ENCODE measurements around the gene TMEM47.

- TF ChIP-seq RBM34 (IDR thresholded peaks at IDR 0.05; ENCODE audit: borderline replicate concordance, insufficient read depth, low read length) (no peak), TAF1 (IDR thresholded peaks at IDR 0.05; ENCODE audit: control insufficient read depth, extremely low read depth, insufficient read depth, low read length, severe bottlenecking) (no peak), PHB2 (IDR thresholded peaks at IDR 0.05; ENCODE audit: low read depth) (no peak), ZBTB33 (CRISPR knock-in tag; IDR thresholded peaks at IDR 0.05) (no peak), POLR2A (conservative IDR thresholded peaks at IDR 0.05) (no peak), SAFB2 (IDR thresholded peaks at IDR 0.05; ENCODE audit: borderline replicate concordance, low read depth, low read length, severe bottlenecking) (no peak)
These were observed 58.7 kb downstream of the TMEM47 start for GRCh38 chrX:34598362-34598761.

Measured in K562 (cell line).